Natural killer cell (primary cell): ENCODE results near the gene BNIP5. TPM values are rescaled to one million over a fixed set of nuclear protein-coding genes. Genes with fewer than 3 reads are reported as not detected.

ENCODE experiments used
- ATAC-seq, 3 donors: fragments of 150-1000 bp in 2 of 3; fragments of 200-7000 bp in 1 of 3; cut with Tn5 transposase; 1 replicate in 1 of 3; 2 replicates in 2 of 3; pipeline ENCODE4 v1.10.0; 2021; ENCODE audit warnings: mild to moderate bottlenecking in 2 of 3, moderate library complexity in 2 of 3
- DNase-seq, 2 donors: peaks; one replicate each; pipeline versions ENCODE4 v3.0.0 to v3.0.0-alpha.2; 2013 to 2021; ENCODE audit warnings: mixed read lengths in 1 of 2
- H3K27ac ChIP-seq: one replicate; pipeline ENCODE4 v1.5.1; 2013; ENCODE audit warnings: mild to moderate bottlenecking, low read length
- H3K27me3 ChIP-seq: one replicate; pipeline ENCODE4 v1.6.1; 2013; ENCODE audit warnings: low read length; ENCODE audit not compliant: control insufficient read depth, insufficient read depth
- H3K36me3 ChIP-seq: one replicate; pipeline ENCODE4 v1.6.1; 2013; ENCODE audit warnings: low read length; ENCODE audit not compliant: control insufficient read depth, insufficient read depth
- H3K4me1 ChIP-seq: one replicate; pipeline ENCODE4 v1.6.1; 2013; ENCODE audit warnings: low read length; ENCODE audit not compliant: control insufficient read depth, insufficient read depth
- H3K4me3 ChIP-seq: one replicate; pipeline ENCODE4 v1.5.1; 2013; ENCODE audit warnings: low read length
- H3K9me3 ChIP-seq: one replicate; pipeline ENCODE4 v1.6.1; 2013; ENCODE audit warnings: low read length; ENCODE audit not compliant: control insufficient read depth, insufficient read depth
- H3K27ac Mint-ChIP-seq, 2 donors: one replicate each; pipeline ENCODE4 v1.8.0; 2022; ENCODE audit warnings: mild to moderate bottlenecking in 2 of 2, mixed read lengths in 2 of 2, moderate library complexity in 1 of 2
- H3K27me3 Mint-ChIP-seq, 2 donors: one replicate each; pipeline ENCODE4 v1.8.0; 2022; ENCODE audit warnings: low read depth in 2 of 2, mixed read lengths in 2 of 2
- H3K36me3 Mint-ChIP-seq: one replicate; pipeline ENCODE4 v1.8.0; 2022; ENCODE audit warnings: mixed read lengths
- H3K4me1 Mint-ChIP-seq, 2 donors: one replicate each; pipeline ENCODE4 v1.8.0; 2022; ENCODE audit warnings: mixed read lengths in 2 of 2
- H3K4me3 Mint-ChIP-seq: one replicate; pipeline ENCODE4 v1.8.0; 2022; ENCODE audit warnings: mild to moderate bottlenecking, moderate library complexity, mixed read lengths
- H3K9me3 Mint-ChIP-seq, 2 donors: one replicate each; pipeline ENCODE4 v1.8.0; 2022; ENCODE audit warnings: mixed read lengths in 2 of 2
- WGBS: methylation state at CpG from one replicate; pipeline ENCODE4 v1.1.7; 2013; ENCODE audit warnings: missing lambda C conversion rate; ENCODE audit not compliant: insufficient coverage; 5-methylcytosine and 5-hydroxymethylcytosine counted together
- intact Hi-C: fragments of 100-400 bp; cut with micrococcal nuclease; formaldehyde crosslinking; loops from one replicate; pipeline ENCODE4 v1.14.2; 2022
- total RNA-seq, 4 donors: library from RNA; stranded (reverse); fragments of 120-200 nt in 1 of 4; gene quantifications; one replicate each; pipeline versions ENCODE4 v1.2.3 to v1.2.4, GENCODE V29; 2013 to 2022
- TF ChIP-seq, protein P1 (sequence below): fragments of 200-600 bp; IDR thresholded peaks from one replicate; pipeline ENCODE4 v1.8.0; 2022; ENCODE audit warnings: antibody characterized with exemption

Gene BNIP5
- total RNA-seq, 3 donors from 2014 or later (not counting 1 experiment from before 2014, with no cell fraction given), result not detected

GRCh38 chr6:36376742-36377141 lies 40.1 kb upstream of the BNIP5 start:
- Mint-ChIP-seq H3K9me3 (no peaks in the 10 kb centered on the region), H3K4me3 (no peak overlapping the region), H3K36me3 (no peaks in the 10 kb centered on the region), H3K4me1 (no peaks in the 10 kb centered on the region), H3K27ac (no peak overlapping the region), H3K27me3 (peaks cover 0 to 4% of the 10 kb centered on the region in 2 donors)
- intact Hi-C loops, result no loop called here
- 98% methylated on average over 8 of the region's 8 CpGs for WGBS
- Histone ChIP-seq H3K4me1 (no peaks in the 10 kb centered on the region), H3K27me3 (no peaks in the 10 kb centered on the region), H3K27ac (no peak overlapping the region), H3K36me3 (no peaks in the 10 kb centered on the region), H3K4me3 (no peak overlapping the region), H3K9me3 (no peaks in the 10 kb centered on the region)
- TF ChIP-seq, protein P1, sequence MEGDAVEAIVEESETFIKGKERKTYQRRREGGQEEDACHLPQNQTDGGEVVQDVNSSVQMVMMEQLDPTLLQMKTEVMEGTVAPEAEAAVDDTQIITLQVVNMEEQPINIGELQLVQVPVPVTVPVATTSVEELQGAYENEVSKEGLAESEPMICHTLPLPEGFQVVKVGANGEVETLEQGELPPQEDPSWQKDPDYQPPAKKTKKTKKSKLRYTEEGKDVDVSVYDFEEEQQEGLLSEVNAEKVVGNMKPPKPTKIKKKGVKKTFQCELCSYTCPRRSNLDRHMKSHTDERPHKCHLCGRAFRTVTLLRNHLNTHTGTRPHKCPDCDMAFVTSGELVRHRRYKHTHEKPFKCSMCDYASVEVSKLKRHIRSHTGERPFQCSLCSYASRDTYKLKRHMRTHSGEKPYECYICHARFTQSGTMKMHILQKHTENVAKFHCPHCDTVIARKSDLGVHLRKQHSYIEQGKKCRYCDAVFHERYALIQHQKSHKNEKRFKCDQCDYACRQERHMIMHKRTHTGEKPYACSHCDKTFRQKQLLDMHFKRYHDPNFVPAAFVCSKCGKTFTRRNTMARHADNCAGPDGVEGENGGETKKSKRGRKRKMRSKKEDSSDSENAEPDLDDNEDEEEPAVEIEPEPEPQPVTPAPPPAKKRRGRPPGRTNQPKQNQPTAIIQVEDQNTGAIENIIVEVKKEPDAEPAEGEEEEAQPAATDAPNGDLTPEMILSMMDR, result no peak
- ATAC-seq (no peak), DNase-seq (no peak)

- no peaks in the 10 kb centered on the region for H3K4me1 ChIP-seq
- Mint-ChIP-seq H3K9me3 (no peaks in the 10 kb centered on the region), H3K27me3 (peaks cover 0 to 4% of the 10 kb centered on the region in 2 donors), H3K27ac (no peak overlapping the region), H3K4me3 (no peak overlapping the region), H3K4me1 (no peaks in the 10 kb centered on the region), H3K36me3 (no peaks in the 10 kb centered on the region)
- no peaks in the 10 kb centered on the region for H3K9me3 ChIP-seq
- DNase-seq, result no peak
- WGBS, result 95% methylated on average over 6 of the region's 8 CpGs
- H3K36me3 ChIP-seq, result no peaks in the 10 kb centered on the region
- no peak for ATAC-seq
- TF ChIP-seq, protein P1, result no peak
- no peaks in the 10 kb centered on the region for H3K27me3 ChIP-seq
- no peak overlapping the region for H3K27ac ChIP-seq
- intact Hi-C loops, result no loop called here
- no peak overlapping the region for H3K4me3 ChIP-seq
Measured at GRCh38 chr6:36376183-36376582, 39.5 kb upstream of the BNIP5 start.

- Histone ChIP-seq H3K4me3 (no peak overlapping the region), H3K27me3 (no peaks in the 10 kb centered on the region), H3K27ac (no peak overlapping the region), H3K4me1 (no peaks in the 10 kb centered on the region), H3K9me3 (no peaks in the 10 kb centered on the region), H3K36me3 (no peaks in the 10 kb centered on the region)
- WGBS, result 93% methylated on average over 20 of the region's 20 CpGs
- intact Hi-C loops, result no loop called here
- Mint-ChIP-seq H3K9me3 (no peaks in the 10 kb centered on the region), H3K36me3 (no peaks in the 10 kb centered on the region), H3K4me3 (no peak overlapping the region), H3K4me1 (no peaks in the 10 kb centered on the region), H3K27ac (no peak overlapping the region), H3K27me3 (peaks cover 0 to 4% of the 10 kb centered on the region in 2 donors)
- DNase-seq, result no peak
- TF ChIP-seq, protein P1, result no peak
- no peak for ATAC-seq
Measured at GRCh38 chr6:36375644-36376155, 39.0 kb upstream of the BNIP5 start.

DNA sequence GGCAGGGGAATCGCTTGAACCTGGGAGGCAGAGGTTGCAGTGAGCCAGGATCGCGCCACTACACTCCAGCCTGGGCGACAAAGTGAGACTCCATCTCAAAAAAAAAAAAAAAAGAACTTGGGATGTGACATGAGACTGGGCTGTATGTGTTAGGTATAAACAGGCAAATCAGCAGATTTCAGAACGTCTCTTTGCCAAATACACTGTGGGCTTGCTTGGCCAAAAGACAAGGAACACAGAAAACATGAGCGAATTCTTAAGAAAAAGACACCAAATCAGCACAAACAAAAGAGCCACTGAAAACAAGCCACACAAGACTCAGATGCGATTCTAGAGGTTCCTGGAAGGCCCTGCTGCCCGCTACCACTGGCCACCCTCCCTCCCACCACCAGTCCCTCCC lies 38.3 kb upstream of the BNIP5 start:
- TF ChIP-seq, protein P1, result no peak

More for the DNA sequence above, 38.3 kb upstream of the BNIP5 start:
- no peaks in the 10 kb centered on the region for H3K4me1 ChIP-seq
- intact Hi-C loops, result no loop called here
- Mint-ChIP-seq H3K4me3 (no peak overlapping the region), H3K36me3 (no peaks in the 10 kb centered on the region), H3K27me3 (peaks cover 0 to 4% of the 10 kb centered on the region in 2 donors), H3K27ac (no peak overlapping the region), H3K9me3 (no peaks in the 10 kb centered on the region), H3K4me1 (no peaks in the 10 kb centered on the region)
- no peak overlapping the region for H3K4me3 ChIP-seq
- H3K27ac ChIP-seq, result no peak overlapping the region
- no peak for ATAC-seq
- WGBS, result 93% methylated on average over 8 of the region's 8 CpGs
- no peaks in the 10 kb centered on the region for H3K27me3 ChIP-seq
- no peak for DNase-seq
- H3K36me3 ChIP-seq, result no peaks in the 10 kb centered on the region
- no peaks in the 10 kb centered on the region for H3K9me3 ChIP-seq
